Left cardiac atrium (tissue), 2 donors: Measurements from ENCODE around the gene ITPR3. TPM values are rescaled to one million over a fixed set of nuclear protein-coding genes. Genes with fewer than 3 reads are reported as not detected.

Source experiments
- microRNA-seq, 2 donors: library from miRNA; unstranded; fragments of <30 nt; microRNA quantifications; one replicate each; pipeline ENCODE4 v1.2.0, GENCODE V29; 2020
- total RNA-seq, 2 donors: library from RNA; stranded (reverse); fragmentation: NEBNext Ultra II Directional; extraction: Animal tissue kit (Norgen Biotek cat#: 25700); gene quantifications; one replicate each; pipeline ENCODE4 v1.2.1, GENCODE V29; 2021
- donor health status: DM: no; HTN: yes; CAD: no; lungs with severe emphysema.
- donor health status: DM: yes; HTN: yes; CAD: no.

Gene ITPR3
- total RNA-seq, 2 donors from 2014 or later: 9.6 to 16.6 TPM

Small RNA genes lying within 50 kb of the gene (microRNA-seq; reads per million reads assigned to microRNA genes)
- 0.81 to 1.9 reads per million in 2 donors for gene MIR3934

Other genes starting within 250 kb of the ITPR3 start
- 1 to 10 TPM in 1 of 2 donors, under 1 TPM in 1; 0.31 to 1.9 TPM for gene KIFC1, start 229.5 kb upstream of the ITPR3 start, total RNA-seq
- 10 to 100 TPM; 49.5 to 58.3 TPM for gene PHF1, start 210.3 kb upstream of the ITPR3 start, total RNA-seq
- 100 to 1,000 TPM; 114 to 126 TPM for gene CUTA, start 203.2 kb upstream of the ITPR3 start, total RNA-seq
- gene SYNGAP1, start 201.3 kb upstream of the ITPR3 start, total RNA-seq: 1 to 10 TPM; 9.0 to 9.8 TPM
- gene ZBTB9, start 166.7 kb upstream of the ITPR3 start, total RNA-seq: 1 to 10 TPM; 4.4 to 5.9 TPM
- 10 to 100 TPM; 17.6 to 21.6 TPM for gene BAK1, start 41.0 kb upstream of the ITPR3 start, total RNA-seq
- gene UQCC2, start 90.4 kb downstream of the ITPR3 start, total RNA-seq: 100 to 1,000 TPM; 183 to 203 TPM
- 10 to 100 TPM; 23.8 to 29.4 TPM for gene IP6K3, start 125.6 kb downstream of the ITPR3 start, total RNA-seq
- gene LEMD2, start 167.8 kb downstream of the ITPR3 start, total RNA-seq: 10 to 100 TPM; 26.0 to 33.7 TPM
- not detected for gene MLN, start 182.7 kb downstream of the ITPR3 start, total RNA-seq